Endothelial cell of umbilical vein (primary cell): ENCODE data around the gene RGL3. TPM values are rescaled to one million over a fixed set of nuclear protein-coding genes. Genes with fewer than 3 reads are reported as not detected.

ENCODE experiments used
- BruUV-seq: library from RNA; stranded (reverse); fragments of 400-500 nt; replicated peaks from 2 replicates; lab custom pipeline; 2021; lab: Mats Ljungman, UMichigan
- CTCF ChIA-PET: fragments of 300-600, 350-600 bp; sonication (Branson Sonifier 250); formaldehyde crosslinking; loops from one replicate; lab custom pipeline; 2021; ENCODE audit warnings: antibody characterized with exemption, inconsistent platforms; lab: Charles Lee
- POLR2A ChIA-PET: fragments of 300-600, 350-600 bp; sonication (Branson Sonifier 250); formaldehyde crosslinking; loops from one replicate; lab custom pipeline; 2021; ENCODE audit warnings: antibody characterized with exemption, inconsistent platforms; lab: Charles Lee
- DNase-seq: peaks from one replicate; pipeline ENCODE4 v3.0.0-alpha.2; 2011; ENCODE audit warnings: low read depth, low spot score
- FAIRE-seq: peaks from 2 replicates; lab custom pipeline; 2011; peaks lifted over from hg19 to GRCh38; lab: Jason Lieb, UNC
- H2AFZ ChIP-seq: 2 replicates; pipeline ENCODE4 v1.6.0; 2012; ENCODE audit warnings: low read depth, low read length, control low read depth, inconsistent platforms
- H3K27ac ChIP-seq: 2 replicates; pipeline ENCODE4 v1.5.1; 2011; ENCODE audit warnings: low read depth, mild to moderate bottlenecking, control low read depth, low read length, moderate library complexity; ENCODE audit not compliant: insufficient read depth
- H3K27me3 ChIP-seq, 2 experiments: 2 replicates each; pipeline versions ENCODE4 v1.6.0 to v1.6.1; 2011; ENCODE audit warnings: low read length in 2 of 2, mixed read lengths in 1 of 2; ENCODE audit not compliant: control insufficient read depth in 2 of 2, insufficient read depth in 2 of 2
- H3K36me3 ChIP-seq, 2 experiments: 2 replicates in 1 of 2; 3 replicates in 1 of 2; pipeline ENCODE4 v1.5.1; 2011; ENCODE audit warnings: low read length in 2 of 2, mild to moderate bottlenecking in 1 of 2, moderate library complexity in 1 of 2; ENCODE audit not compliant: control insufficient read depth in 2 of 2, insufficient read depth in 2 of 2; ENCODE audit errors: extremely low read depth in 1 of 2
- H3K4me1 ChIP-seq: 3 replicates; pipeline ENCODE4 v1.5.1; 2011; ENCODE audit warnings: mild to moderate bottlenecking, low read length; ENCODE audit not compliant: control insufficient read depth, insufficient read depth; ENCODE audit errors: extremely low read depth
- H3K4me2 ChIP-seq: 2 replicates; pipeline ENCODE4 v1.6.1; 2011; ENCODE audit warnings: low read length, control low read depth, mixed read lengths; ENCODE audit not compliant: insufficient read depth
- H3K4me3 ChIP-seq, 3 experiments: fragments of 200-600 bp in 1 of 3; sonication (generic), shearing (Covaris generic) in 1 of 3; replicated peaks in 1 of 3; 2 replicates each; pipeline ENCODE4 v1.5.1; 2011 to 2016; ENCODE audit warnings: control low read depth in 3 of 3, low read length in 3 of 3, mild to moderate bottlenecking in 2 of 3, inconsistent platforms in 1 of 3, low read depth in 1 of 3, moderate library complexity in 1 of 3; ENCODE audit not compliant: insufficient read depth in 1 of 3
- H3K79me2 ChIP-seq: 2 replicates; pipeline ENCODE4 v1.6.0; 2012; ENCODE audit warnings: low read length, inconsistent platforms; ENCODE audit not compliant: control insufficient read depth, insufficient read depth
- H3K9ac ChIP-seq: replicated peaks from 2 replicates; pipeline ENCODE3; 2011; ENCODE audit warnings: low read length, control low read depth; ENCODE audit not compliant: insufficient read depth; ENCODE audit errors: extremely low read depth
- H3K9me1 ChIP-seq: replicated peaks from 3 replicates; pipeline ENCODE4 v1.6.0; 2011; ENCODE audit warnings: mild to moderate bottlenecking, low read length; ENCODE audit not compliant: control insufficient read depth, insufficient read depth; ENCODE audit errors: extremely low read depth
- H3K9me3 ChIP-seq: replicated peaks from 2 replicates; pipeline ENCODE4 v1.5.1; 2012; ENCODE audit warnings: low read length, inconsistent platforms; ENCODE audit not compliant: control insufficient read depth, insufficient read depth
- H4K20me1 ChIP-seq: replicated peaks from 2 replicates; pipeline ENCODE3; 2011; ENCODE audit warnings: mild to moderate bottlenecking, low read length; ENCODE audit not compliant: control insufficient read depth, insufficient read depth; ENCODE audit errors: extremely low read depth
- CTCF ChIP-seq, 2 donors: IDR thresholded peaks; 1 replicate in 1 of 2; 2 replicates in 1 of 2; pipeline ENCODE4 v1.5.1; 2011; ENCODE audit warnings: low read length in 2 of 2, mild to moderate bottlenecking in 2 of 2, moderate library complexity in 2 of 2, control low read depth in 1 of 2, inconsistent platforms in 1 of 2, low read depth in 1 of 2; ENCODE audit not compliant: insufficient read depth in 1 of 2; ENCODE audit errors: extremely low read depth in 1 of 2
- EZH2 ChIP-seq: IDR thresholded peaks from 2 replicates; pipeline ENCODE4 v1.6.1; 2012; ENCODE audit warnings: borderline replicate concordance, low read depth, mild to moderate bottlenecking, moderate library complexity, low read length, inconsistent platforms; ENCODE audit not compliant: severe bottlenecking
- GATA2 ChIP-seq: IDR thresholded peaks from 2 replicates; pipeline ENCODE4 v1.7.0; 2011; ENCODE audit warnings: low read depth, mild to moderate bottlenecking, moderate library complexity, mixed read lengths, low read length; ENCODE audit not compliant: insufficient read length, insufficient read depth
- MYC ChIP-seq: IDR thresholded peaks from one replicate; pipeline ENCODE4 v1.6.1; 2011; ENCODE audit warnings: mild to moderate bottlenecking, low read depth, low read length
- POLR2AphosphoS5 ChIP-seq: IDR thresholded peaks from 2 replicates; pipeline ENCODE4 v1.6.1; 2012; ENCODE audit warnings: low read depth, mild to moderate bottlenecking, control low read depth, low read length, moderate library complexity; ENCODE audit not compliant: insufficient read depth
- dilution Hi-C: fragments of 300-500 bp; cut with MboI; formaldehyde crosslinking; loops from one replicate; pipeline ENCODE4 v1.15.0; 2019; ENCODE audit warnings: low sequenced_read_pairs; ENCODE audit not compliant: extremely low pct_ligation_motif_present
- intact Hi-C: fragments of 100-400 bp; cut with micrococcal nuclease; formaldehyde crosslinking; loops from one replicate; pipeline ENCODE4 v1.10.0; 2022
- polyA plus RNA-seq, 4 experiments: library from polyadenylated mRNA; depleted of rRNA in 3 of 4; stranded (reverse) in 3 of 4; unstranded in 1 of 4; fragments of >200 nt; gene quantifications; 2 replicates each; pipeline versions ENCODE4 v1.2.1 to v1.2.3, GENCODE V29; 2011 to 2012; ENCODE audit warnings: missing spikeins in 1 of 4
- total RNA-seq: library from RNA; stranded (reverse); gene quantifications from 2 replicates; pipeline ENCODE4 v1.2.3, GENCODE V29; 2021

The RGL3 gene
- total and polyA plus RNA-seq, 2 donors (not counting 3 experiments of a cell fraction or from before 2014, with no cell fraction given), result 0.23 to 5.2 TPM

GRCh38 chr19:11361037-11361770, 57.9 kb downstream of the RGL3 start:
- no peaks in the 10 kb centered on the region for H3K9me3 ChIP-seq
- no peaks in the 10 kb centered on the region for H3K4me1 ChIP-seq
- H3K27me3 ChIP-seq, result no peaks in the 10 kb centered on the region
- no peak for DNase-seq
- H3K79me2 ChIP-seq, result no peaks in the 10 kb centered on the region
- no peak for TF ChIP-seq CTCF (IDR thresholded peaks at IDR 0.05; ENCODE audit: extremely low read depth in 1 of 2, insufficient read depth in 1 of 2, low read depth in 1 of 2, low read length in 2 of 2)
- TF ChIP-seq GATA2, result no peak
- no peak for TF ChIP-seq POLR2AphosphoS5
- no peak for TF ChIP-seq MYC
- TF ChIP-seq EZH2, result no peak
- no peak overlapping the region for H3K4me3 ChIP-seq
- H3K9me1 ChIP-seq, result no peaks in the 10 kb centered on the region
- POLR2A ChIA-PET, result no interaction called here
- no peak overlapping the region for H2AFZ ChIP-seq
- no peak for FAIRE-seq
- H3K4me2 ChIP-seq, result no peak overlapping the region
- intact Hi-C loops, result no loop called here
- no peak overlapping the region for H3K9ac ChIP-seq
- H3K36me3 ChIP-seq, result peaks cover 0 to 11% of the 10 kb centered on the region in 2 experiments
- H4K20me1 ChIP-seq, result no peaks in the 10 kb centered on the region
- dilution Hi-C loops, result no loop called here
- BruUV-seq, result no TSS peak
- H3K27ac ChIP-seq, result no peak overlapping the region
- CTCF ChIA-PET, result interaction anchor here (1.0 to 1.4 kb wide), 2 partner anchors 12 to 16 kb away, joined by 3 to 4 read pairs; no protein-coding TSS in a partner anchor
